GM21526 (cell line): Measurements from ENCODE around the gene CDH4.
"Not testable (repeated sequence)": the region's sequence is repeated elsewhere in the genome, so short reads cannot be mapped to it uniquely, and the experiment has no call there.

Experiments used
- ATAC-seq: cut with Tn5 transposase; IDR thresholded peaks from one replicate; pipeline ENCODE4 v1.9.1; 2021; ENCODE audit warnings: moderate library complexity; ENCODE audit not compliant: unreplicated experiment, low FRiP score

CDH4 gene

GRCh38 chr20:61253264-61253639 lies 1.2 kb downstream of the CDH4 start:
- no peak for ATAC-seq

DNA sequence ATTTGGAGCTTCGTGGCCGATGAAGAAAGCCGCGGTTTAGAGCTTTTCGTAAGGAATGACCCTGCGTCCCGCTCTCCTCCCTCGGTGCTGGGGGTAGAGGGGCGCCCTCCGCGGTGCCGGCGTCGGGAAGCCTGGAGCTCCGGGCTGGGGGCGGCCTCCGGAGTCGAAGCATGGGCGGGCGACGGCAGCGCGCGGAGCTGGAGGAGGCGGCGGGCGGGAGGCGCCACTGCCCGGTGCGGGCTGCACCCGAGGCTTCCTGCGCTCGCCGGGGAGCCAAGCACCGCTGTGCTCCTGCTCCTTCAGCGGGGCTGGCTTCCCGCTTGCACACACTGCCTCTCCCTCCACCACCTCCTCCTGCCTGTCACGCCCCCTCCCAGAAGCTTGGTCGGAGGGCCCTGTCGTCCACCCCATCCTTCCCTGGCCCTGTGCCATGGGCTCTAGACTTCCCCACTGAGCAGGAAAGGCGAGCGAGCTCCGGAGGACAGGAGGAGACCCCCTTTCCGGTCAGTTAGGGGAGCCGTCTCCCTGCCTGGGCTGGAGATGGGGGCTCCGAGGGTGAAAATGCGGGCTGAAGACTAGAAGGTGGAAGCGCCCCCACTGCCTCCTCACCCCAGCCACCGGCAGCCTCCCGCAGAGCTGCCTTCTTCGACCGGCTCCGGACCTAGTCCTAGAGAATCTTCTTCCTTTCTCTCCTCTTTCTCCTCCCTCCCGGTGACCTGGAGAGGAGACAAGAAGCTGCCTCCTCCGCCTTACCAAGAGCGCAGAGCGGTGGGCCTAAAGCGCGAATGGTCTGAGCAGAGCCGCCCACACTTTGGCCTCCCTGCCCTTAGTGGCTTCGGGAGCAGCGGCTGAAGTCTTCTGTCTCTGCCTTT lies 1.8 kb downstream of the CDH4 start:
- no peak for ATAC-seq

- no peak for ATAC-seq
Measured at GRCh38 chr20:61254881-61255626, 3.0 kb downstream of the CDH4 start.

GRCh38 chr20:61256365-61256764 lies 4.3 kb downstream of the CDH4 start:
- ATAC-seq: no peak

DNA sequence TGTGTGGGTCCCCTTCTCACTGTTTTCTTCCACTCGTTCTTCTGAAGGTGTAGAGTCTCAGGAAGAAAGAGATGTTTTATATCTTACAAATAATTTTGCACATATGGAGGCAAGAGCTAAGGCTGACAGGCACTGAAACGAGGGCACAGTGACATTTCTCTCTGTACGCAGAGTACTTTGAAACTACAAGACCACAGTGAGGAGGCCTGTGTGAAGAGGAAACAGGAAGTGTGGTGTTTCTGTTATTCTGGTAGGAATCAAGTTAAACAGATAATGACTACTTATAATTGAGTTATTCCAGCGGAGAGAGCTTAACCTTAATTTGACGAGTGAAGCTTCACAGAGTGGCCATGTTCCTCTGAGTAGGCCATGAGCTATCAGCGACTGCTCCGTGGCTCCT lies 4.8 kb downstream of the CDH4 start:
- ATAC-seq: no peak

DNA sequence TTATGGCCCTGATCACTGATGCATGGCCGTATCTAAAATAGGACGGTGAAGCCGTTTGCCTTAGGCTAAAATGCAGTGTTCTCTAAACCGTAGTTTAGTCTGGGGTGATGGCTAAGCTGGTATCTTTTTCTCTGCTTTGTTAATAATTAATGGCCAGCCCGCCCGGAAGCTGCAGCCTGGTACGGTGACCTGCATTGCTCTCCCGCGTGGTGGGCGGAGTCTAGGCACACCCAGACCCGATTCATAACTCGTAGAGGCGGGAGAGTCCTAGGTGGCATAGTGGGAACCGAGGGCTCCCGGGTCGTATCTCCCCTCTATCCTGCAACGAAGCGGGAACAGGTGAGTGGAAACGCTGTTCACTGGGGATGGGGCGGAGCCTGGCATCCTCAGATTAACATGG lies 5.5 kb downstream of the CDH4 start:
- ATAC-seq: no peak

GRCh38 chr20:61259741-61260140 lies 7.7 kb downstream of the CDH4 start:
- ATAC-seq: no peak

DNA sequence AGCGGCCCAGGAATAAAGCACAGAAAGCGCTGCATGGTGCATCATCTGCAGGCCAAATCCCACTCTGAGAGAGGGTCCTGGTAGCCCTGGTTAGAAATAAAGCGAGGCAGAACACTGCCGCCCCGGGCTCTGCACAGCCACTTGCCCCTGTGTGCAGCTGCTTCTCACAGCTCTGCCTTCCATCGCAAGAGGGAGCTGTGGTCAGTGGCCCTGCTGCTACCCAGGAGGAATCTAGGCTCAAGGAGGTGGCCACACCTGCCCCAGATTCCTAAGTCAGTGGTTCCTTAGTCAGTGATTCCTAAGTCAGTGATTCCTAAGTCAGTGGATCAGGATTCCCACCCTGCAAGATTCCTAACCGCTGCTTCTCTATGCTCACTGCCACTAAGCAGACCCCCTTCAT lies 8.8 kb downstream of the CDH4 start:
- ATAC-seq: no peak

DNA sequence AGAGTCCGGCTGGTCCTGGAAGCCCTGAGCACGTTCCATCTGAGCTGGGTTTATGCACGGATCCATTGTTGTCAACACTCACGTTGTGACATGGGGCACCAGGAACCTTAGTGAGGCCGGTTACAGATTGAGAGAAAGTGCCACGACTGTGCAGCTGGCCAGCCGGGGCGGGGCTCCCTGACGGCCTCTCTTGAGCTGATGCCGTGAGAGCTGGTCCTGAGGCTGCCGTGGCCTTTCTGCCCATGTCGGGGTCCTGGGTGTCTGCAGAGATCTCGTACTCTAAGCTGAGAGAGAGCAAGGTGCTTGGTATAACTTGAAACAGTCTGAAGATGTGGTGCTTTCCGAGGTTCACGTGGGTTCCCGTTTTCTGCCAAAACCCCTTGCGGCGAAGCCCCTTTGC lies 10.0 kb downstream of the CDH4 start:
- ATAC-seq: no peak

- no peak for ATAC-seq
Measured at GRCh38 chr20:61262514-61262913, 10.5 kb downstream of the CDH4 start.

GRCh38 chr20:61263084-61263695 lies 11.1 kb downstream of the CDH4 start:
- ATAC-seq: no peak

GRCh38 chr20:61263938-61264337 lies 11.9 kb downstream of the CDH4 start:
- no peak for ATAC-seq

DNA sequence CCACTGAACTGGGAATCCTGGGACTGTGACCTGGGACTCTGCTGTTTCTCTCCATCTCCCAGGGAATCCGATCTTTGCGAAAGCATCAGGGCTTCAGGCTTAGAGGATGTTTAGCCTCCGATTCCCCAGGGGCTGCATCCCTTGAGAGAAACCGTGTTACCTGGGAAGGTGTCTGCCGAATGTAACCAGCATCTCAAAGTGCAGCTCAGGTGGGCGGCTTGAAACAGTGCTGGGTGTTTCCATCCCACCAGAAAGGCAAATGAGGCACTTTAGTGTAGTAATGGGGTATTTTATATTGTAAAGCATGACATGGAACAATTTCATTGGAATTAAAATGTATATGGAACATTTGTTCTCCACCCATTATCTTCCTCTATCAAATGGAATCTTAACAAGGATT lies 15.2 kb downstream of the CDH4 start:
- no peak for ATAC-seq

- no peak for ATAC-seq
Measured at GRCh38 chr20:61268024-61268423, 16.0 kb downstream of the CDH4 start.

GRCh38 chr20:61271312-61272231 lies 19.5 kb downstream of the CDH4 start:
- no peak for ATAC-seq

DNA sequence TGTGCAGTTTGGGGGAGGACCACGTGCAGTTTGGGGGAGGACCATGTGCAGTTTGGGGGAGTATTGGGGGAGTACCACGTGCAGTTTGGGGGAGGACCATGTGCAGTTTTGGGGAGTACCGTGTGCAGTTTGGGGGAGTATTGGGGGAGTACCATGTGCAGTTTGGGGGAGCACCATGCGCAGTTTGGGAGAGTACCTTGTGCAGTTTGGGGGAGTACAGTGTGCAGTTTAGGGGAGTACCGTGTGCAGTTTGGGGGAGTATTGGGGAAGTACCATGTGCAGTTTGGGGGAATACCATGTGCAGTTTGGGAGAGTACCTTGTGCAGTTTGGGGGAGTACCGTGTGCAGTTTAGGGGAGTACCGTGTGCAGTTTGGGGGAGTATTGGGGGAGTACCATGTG lies 21.0 kb downstream of the CDH4 start:
- ATAC-seq: not testable (repeated sequence)

- not testable (repeated sequence) for ATAC-seq
Measured at GRCh38 chr20:61273666-61274065, 21.6 kb downstream of the CDH4 start.

DNA sequence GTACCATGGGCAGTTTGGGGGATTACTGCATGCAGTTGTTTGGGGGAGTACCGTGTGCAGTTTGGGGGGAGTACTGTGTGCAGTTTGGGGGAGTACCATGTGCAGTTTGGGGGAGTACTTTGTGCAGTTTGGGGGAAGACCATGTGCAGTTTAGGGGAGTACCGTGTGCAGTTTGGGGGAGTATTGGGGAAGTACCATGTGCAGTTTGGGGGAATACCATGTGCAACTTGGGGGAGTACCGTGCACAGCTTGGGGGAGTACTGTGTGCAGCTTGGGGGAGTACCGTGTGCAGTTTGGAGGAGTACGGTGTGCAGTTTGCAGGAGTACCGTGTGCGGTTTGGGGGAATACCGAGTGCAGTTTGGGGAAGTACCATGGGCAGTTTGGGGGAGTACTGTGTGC lies 22.3 kb downstream of the CDH4 start:
- ATAC-seq: no peak

DNA sequence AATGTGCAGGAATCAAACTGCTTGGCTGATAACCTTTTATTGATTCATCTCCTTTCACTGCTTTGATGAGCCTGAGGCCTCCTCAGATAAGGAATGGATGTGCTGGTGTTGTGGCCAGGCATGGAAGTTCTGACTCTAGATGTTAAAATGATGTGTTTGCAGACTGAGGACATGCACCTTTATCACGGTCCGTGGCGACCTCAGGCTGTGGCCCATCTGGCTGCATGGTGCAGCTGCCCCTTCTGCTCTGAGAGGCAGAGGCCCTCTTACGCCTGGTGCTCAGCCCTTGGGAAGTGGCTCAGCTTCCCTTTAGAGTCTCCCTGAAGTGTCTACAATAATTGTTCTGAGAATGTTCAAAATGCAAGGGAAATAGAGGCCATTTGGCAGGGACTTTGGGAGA lies 26.2 kb downstream of the CDH4 start:
- ATAC-seq: no peak

- ATAC-seq: no peak
Measured at GRCh38 chr20:61279621-61280150, 27.6 kb downstream of the CDH4 start.
